ENCODE data around the gene NOC2L. TPM values are rescaled to one million over a fixed set of nuclear protein-coding genes. Genes with fewer than 3 reads are reported as not detected.

The NOC2L gene
- total RNA-seq, 4 donors from 2014 or later, result 47.4 to 115 (median 74.2) TPM

DNA sequence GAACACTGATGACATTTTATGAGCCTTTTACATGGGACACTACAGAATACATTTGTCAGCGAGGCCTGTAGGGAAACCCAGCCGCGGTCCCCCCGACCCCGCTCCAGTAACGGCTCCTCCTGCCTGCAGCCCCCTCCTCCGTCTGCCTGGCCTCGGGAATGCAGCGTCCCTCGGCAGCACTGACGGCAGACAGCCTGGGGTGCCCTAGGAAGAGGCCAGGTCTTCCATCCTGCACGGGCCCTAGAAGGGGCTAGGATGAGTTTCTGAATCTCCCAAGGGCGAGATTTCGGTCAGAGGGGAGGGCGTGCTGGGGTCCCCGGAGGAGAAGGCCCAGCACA is 26.9 kb downstream of the NOC2L start:
- H3K36me3 ChIP-seq, result no peaks in the 10 kb centered on the region
- no peak overlapping the region for H3K4me3 ChIP-seq
- DNase-seq (no peak), ATAC-seq (no peak)
- no peaks in the 10 kb centered on the region for H3K4me1 ChIP-seq
- intact Hi-C loops (cut with DNase I; ENCODE audit: low total_unique reads), result no loop called here
- in situ Hi-C loops (cut with MboI; ENCODE audit: low sequenced_read_pairs in 4 of 4), result no loop called here
- no peaks in the 10 kb centered on the region for H3K9me3 ChIP-seq
- peaks cover 45 to 63% (median 53%) of the 10 kb centered on the region in 3 donors for H3K27me3 ChIP-seq
- TF ChIP-seq, protein P1, sequence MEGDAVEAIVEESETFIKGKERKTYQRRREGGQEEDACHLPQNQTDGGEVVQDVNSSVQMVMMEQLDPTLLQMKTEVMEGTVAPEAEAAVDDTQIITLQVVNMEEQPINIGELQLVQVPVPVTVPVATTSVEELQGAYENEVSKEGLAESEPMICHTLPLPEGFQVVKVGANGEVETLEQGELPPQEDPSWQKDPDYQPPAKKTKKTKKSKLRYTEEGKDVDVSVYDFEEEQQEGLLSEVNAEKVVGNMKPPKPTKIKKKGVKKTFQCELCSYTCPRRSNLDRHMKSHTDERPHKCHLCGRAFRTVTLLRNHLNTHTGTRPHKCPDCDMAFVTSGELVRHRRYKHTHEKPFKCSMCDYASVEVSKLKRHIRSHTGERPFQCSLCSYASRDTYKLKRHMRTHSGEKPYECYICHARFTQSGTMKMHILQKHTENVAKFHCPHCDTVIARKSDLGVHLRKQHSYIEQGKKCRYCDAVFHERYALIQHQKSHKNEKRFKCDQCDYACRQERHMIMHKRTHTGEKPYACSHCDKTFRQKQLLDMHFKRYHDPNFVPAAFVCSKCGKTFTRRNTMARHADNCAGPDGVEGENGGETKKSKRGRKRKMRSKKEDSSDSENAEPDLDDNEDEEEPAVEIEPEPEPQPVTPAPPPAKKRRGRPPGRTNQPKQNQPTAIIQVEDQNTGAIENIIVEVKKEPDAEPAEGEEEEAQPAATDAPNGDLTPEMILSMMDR (IDR thresholded peaks at IDR 0.05 in 4 of 5, conservative IDR thresholded peaks at IDR 0.05 in 1 of 5), result no peak
- TF ChIP-seq POLR2A (IDR thresholded peaks at IDR 0.05), result no peak
- no peak overlapping the region for H3K27ac ChIP-seq

DNA sequence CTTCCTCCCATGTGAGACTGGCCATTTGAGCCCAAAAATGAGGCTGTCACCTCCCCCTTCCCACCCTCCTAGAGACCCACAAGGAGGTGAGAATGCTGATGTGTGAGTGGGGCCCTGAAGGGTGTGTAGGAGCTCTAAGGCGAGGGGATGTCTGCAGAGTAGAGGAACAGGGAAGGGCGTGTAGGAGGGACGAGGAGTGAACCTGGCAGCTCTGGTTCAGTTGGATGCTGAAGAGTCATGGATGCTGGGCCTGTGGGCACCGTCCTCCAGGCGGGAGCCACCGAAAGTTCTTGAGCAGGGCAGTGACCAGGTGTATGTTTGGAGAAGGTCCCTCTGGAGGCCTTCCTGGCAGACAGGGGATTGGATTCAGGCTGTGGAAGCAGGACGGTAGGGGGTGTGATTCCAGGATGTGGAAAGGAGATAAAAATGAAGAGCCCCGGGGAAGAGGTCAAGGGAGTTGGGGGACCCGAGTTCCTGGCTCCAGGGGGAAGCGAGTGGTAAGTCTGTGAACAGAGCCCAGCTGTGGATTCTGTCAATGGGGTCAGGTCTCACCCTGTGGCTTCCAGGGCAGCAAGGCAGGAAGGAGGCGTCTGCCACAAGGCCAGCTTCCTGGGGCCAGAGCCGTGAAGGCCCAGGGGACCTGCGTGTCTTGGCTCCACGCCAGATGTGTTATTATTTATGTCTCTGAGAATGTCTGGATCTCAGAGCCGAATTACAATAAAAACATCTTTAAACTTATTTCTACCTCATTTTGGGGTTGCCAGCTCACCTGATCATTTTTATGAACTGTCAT is 27.5 kb downstream of the NOC2L start:
- TF ChIP-seq, protein P1 (IDR thresholded peaks at IDR 0.05 in 4 of 5, conservative IDR thresholded peaks at IDR 0.05 in 1 of 5), result no peak
- no peak for TF ChIP-seq POLR2A (IDR thresholded peaks at IDR 0.05)
- H3K9me3 ChIP-seq, result no peaks in the 10 kb centered on the region
- ATAC-seq (no peak), DNase-seq (no peak)
- H3K27me3 ChIP-seq, result peaks cover 45 to 63% (median 54%) of the 10 kb centered on the region in 3 donors
- no peak overlapping the region for H3K27ac ChIP-seq
- H3K36me3 ChIP-seq, result no peaks in the 10 kb centered on the region
- intact Hi-C loops (cut with DNase I; ENCODE audit: low total_unique reads) (no loop called here), in situ Hi-C loops (cut with MboI; ENCODE audit: low sequenced_read_pairs in 4 of 4) (no loop called here)
- H3K4me3 ChIP-seq, result no peak overlapping the region
- no peaks in the 10 kb centered on the region for H3K4me1 ChIP-seq

DNA sequence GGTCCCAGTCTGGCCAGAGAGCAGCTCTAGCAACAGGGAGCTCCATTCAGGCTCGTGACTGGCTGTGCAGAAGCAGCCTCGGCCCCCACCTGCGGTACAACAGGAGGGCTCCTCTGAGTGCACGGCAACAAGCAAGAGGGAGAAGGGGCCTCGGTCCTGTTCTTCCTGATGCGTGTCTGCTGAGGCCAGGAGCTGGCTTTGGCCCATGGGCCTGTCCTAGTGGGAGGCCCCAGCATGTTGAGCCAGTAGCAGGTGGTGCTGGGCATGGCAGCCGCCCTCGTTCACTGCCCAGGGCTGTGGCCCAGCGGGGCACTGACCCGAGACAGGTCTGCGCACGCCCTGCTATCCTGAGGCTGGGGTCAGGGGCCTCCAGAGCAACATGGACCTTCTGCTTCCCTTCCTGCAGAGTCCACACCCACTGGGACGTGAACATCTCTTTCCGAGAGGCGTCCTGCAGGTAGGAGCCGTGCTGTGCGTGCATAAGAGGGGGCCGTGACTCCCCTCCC is 28.4 kb downstream of the NOC2L start:
- TF ChIP-seq, protein P1 (IDR thresholded peaks at IDR 0.05 in 4 of 5, conservative IDR thresholded peaks at IDR 0.05 in 1 of 5), result no peak
- no peak for TF ChIP-seq POLR2A (IDR thresholded peaks at IDR 0.05)
- no peak for ATAC-seq
- in situ Hi-C loops (cut with MboI; ENCODE audit: low sequenced_read_pairs in 4 of 4), result no loop called here

DNA sequence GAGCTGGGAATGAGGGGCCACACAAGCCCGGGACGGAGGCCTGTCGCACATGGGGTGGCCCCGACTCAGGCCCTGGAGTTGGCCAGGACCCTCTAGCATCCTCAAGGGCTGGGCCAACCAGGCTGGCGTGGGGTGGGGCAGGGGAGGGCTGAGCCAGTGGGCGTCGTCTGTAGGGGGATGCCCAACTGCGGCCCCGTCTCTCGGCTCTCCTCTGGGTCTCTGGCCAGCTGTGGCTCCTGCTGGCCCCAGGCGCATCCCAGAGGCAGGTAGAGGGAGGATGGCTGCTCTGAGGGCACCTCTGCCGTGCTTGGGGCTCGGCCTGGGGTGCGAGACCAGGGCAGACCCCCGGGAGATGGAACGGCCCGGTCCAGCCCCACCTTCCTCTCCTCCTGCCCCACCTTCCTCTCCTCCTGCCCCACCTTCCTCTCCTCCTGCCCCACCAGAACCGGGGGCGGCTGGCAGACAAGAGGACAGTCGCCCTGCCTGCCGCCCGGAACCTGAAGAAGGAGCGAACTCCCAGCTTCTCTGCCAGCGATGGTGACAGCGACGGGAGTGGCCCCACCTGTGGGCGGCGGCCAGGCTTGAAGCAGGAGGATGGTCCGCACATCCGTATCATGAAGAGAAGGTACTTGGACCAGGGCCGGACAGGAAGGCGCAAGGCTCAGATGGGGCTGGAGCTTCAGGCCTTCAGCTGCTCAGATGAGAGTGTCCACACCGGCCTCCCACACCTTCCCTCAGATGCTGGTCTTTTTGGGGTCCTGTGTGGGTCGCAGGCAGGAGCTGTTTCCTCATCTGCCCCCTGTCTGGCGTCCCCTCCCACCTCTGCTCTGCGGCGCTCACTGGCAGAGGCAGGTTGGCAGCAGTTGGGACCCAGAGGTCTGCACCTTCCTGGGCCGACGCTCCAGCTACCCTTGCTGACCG is 29.1 kb downstream of the NOC2L start:
- Histone ChIP-seq H3K4me1 (peaks cover 2 to 9% of the 10 kb centered on the region in 2 donors), H3K4me3 (no peak overlapping the region), H3K36me3 (no peaks in the 10 kb centered on the region), H3K27ac (no peak overlapping the region), H3K9me3 (no peaks in the 10 kb centered on the region), H3K27me3 (peaks cover 43 to 62% (median 52%) of the 10 kb centered on the region in 3 donors)
- DNase-seq (no peak), ATAC-seq (no peak)
- TF ChIP-seq POLR2A (IDR thresholded peaks at IDR 0.05), result no peak
- TF ChIP-seq, protein P1 (IDR thresholded peaks at IDR 0.05 in 4 of 5, conservative IDR thresholded peaks at IDR 0.05 in 1 of 5), result no peak
- intact Hi-C loops (cut with DNase I; ENCODE audit: low total_unique reads) (no loop called here), in situ Hi-C loops (cut with MboI; ENCODE audit: low sequenced_read_pairs in 4 of 4) (no loop called here)

More for the DNA sequence above, 28.4 kb downstream of the NOC2L start:
- H3K4me1 ChIP-seq, result peaks cover 0 to 4% of the 10 kb centered on the region in 2 donors
- DNase-seq, result no peak
- H3K4me3 ChIP-seq, result no peak overlapping the region
- peaks cover 45 to 63% (median 54%) of the 10 kb centered on the region in 3 donors for H3K27me3 ChIP-seq
- H3K36me3 ChIP-seq, result no peaks in the 10 kb centered on the region
- intact Hi-C loops (cut with DNase I; ENCODE audit: low total_unique reads), result no loop called here
- H3K9me3 ChIP-seq, result no peaks in the 10 kb centered on the region
- no peak overlapping the region for H3K27ac ChIP-seq

Data from gastrocnemius medialis (tissue), 4 donors.